Activated B cell treated with CpG ODN at 0.5 μM for 24 hours (primary cell): ENCODE data around the gene IZUMO4. TPM values are rescaled to one million over a fixed set of nuclear protein-coding genes. Genes with fewer than 3 reads are reported as not detected.

ENCODE experiments used
- ATAC-seq: fragments of 200-7000 bp; cut with Tn5 transposase; one replicate; pipeline ENCODE4 v1.10.0; 2021; ENCODE audit warnings: low read depth, mild to moderate bottlenecking, moderate library complexity
- CTCF ChIA-PET: fragments of 350-600 bp; sonication (Branson Sonifier 250); formaldehyde crosslinking; loops from one replicate; lab custom pipeline; 2021; ENCODE audit warnings: antibody characterized with exemption; lab: Charles Lee
- POLR2A ChIA-PET: fragments of 350-600 bp; sonication (Branson Sonifier 250); formaldehyde crosslinking; loops from one replicate; lab custom pipeline; 2021; ENCODE audit warnings: antibody characterized with exemption; lab: Charles Lee
- DNase-seq: peaks from one replicate; pipeline ENCODE4 v3.0.0; 2022
- H3K27ac Mint-ChIP-seq: one replicate; pipeline ENCODE4 v1.8.0; 2020; ENCODE audit warnings: mixed read lengths
- H3K27me3 Mint-ChIP-seq: one replicate; pipeline ENCODE4 v1.8.0; 2021; ENCODE audit warnings: mixed read lengths
- H3K36me3 Mint-ChIP-seq: one replicate; pipeline ENCODE4 v1.8.0; 2021; ENCODE audit warnings: low read depth, mixed read lengths
- H3K4me1 Mint-ChIP-seq: one replicate; pipeline ENCODE4 v1.8.0; 2021; ENCODE audit warnings: mixed read lengths
- H3K4me3 Mint-ChIP-seq: one replicate; pipeline ENCODE4 v1.8.0; 2020; ENCODE audit warnings: mild to moderate bottlenecking, mixed read lengths
- H3K9me3 Mint-ChIP-seq: one replicate; pipeline ENCODE4 v1.8.0; 2020; ENCODE audit warnings: mixed read lengths
- intact Hi-C: fragments of 100-400 bp; cut with micrococcal nuclease; formaldehyde crosslinking; loops from one replicate; pipeline ENCODE4 v1.15.1; 2024
- total RNA-seq: library from RNA; stranded (reverse); gene quantifications from 2 replicates; pipeline ENCODE4 v1.2.3, GENCODE V29; 2022
- TF ChIP-seq, protein P1 (sequence below): fragments of 200-600 bp; IDR thresholded peaks from one replicate; pipeline ENCODE4 v1.8.0; 2022; ENCODE audit warnings: antibody characterized with exemption, mild to moderate bottlenecking

IZUMO4 gene
- total RNA-seq, 1 donor from 2014 or later, result 78.6 TPM

DNA sequence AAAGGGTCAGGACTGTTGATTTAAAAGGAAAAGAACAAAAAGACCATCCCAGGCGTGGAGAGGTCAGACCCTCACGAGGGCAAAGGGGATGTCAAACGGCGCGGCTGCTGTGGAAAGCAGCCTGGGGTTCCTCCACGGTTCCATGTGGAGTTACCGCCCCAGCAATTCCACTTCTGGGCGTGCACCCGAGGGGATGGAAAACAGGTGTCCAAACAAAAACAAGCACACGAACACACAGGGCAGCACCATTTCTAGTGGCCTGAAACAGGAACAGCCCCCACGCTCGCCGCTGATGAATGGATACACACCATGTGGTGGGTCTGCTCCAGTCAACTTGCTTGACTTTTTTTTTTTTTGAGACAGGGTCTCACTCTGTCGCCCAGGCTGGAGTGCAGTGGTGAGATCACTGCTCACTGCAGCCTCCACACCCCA is 43.4 kb downstream of the IZUMO4 start:
- Mint-ChIP-seq H3K9me3 (no peaks in the 10 kb centered on the region), H3K27ac (no peak overlapping the region), H3K4me1 (peaks cover 20% of the 10 kb centered on the region), H3K4me3 (no peak overlapping the region), H3K27me3 (no peaks in the 10 kb centered on the region), H3K36me3 (peaks cover 52% of the 10 kb centered on the region)
- TF ChIP-seq, protein P1, sequence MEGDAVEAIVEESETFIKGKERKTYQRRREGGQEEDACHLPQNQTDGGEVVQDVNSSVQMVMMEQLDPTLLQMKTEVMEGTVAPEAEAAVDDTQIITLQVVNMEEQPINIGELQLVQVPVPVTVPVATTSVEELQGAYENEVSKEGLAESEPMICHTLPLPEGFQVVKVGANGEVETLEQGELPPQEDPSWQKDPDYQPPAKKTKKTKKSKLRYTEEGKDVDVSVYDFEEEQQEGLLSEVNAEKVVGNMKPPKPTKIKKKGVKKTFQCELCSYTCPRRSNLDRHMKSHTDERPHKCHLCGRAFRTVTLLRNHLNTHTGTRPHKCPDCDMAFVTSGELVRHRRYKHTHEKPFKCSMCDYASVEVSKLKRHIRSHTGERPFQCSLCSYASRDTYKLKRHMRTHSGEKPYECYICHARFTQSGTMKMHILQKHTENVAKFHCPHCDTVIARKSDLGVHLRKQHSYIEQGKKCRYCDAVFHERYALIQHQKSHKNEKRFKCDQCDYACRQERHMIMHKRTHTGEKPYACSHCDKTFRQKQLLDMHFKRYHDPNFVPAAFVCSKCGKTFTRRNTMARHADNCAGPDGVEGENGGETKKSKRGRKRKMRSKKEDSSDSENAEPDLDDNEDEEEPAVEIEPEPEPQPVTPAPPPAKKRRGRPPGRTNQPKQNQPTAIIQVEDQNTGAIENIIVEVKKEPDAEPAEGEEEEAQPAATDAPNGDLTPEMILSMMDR, result no peak
- no peak for DNase-seq
- intact Hi-C loops, result no loop called here
- no peak for ATAC-seq
- ChIA-PET CTCF (no interaction called here), POLR2A (interaction anchor here (0.6 kb wide), 1 partner anchor 63 kb away, joined by 5 read pairs; no protein-coding TSS in a partner anchor)

DNA sequence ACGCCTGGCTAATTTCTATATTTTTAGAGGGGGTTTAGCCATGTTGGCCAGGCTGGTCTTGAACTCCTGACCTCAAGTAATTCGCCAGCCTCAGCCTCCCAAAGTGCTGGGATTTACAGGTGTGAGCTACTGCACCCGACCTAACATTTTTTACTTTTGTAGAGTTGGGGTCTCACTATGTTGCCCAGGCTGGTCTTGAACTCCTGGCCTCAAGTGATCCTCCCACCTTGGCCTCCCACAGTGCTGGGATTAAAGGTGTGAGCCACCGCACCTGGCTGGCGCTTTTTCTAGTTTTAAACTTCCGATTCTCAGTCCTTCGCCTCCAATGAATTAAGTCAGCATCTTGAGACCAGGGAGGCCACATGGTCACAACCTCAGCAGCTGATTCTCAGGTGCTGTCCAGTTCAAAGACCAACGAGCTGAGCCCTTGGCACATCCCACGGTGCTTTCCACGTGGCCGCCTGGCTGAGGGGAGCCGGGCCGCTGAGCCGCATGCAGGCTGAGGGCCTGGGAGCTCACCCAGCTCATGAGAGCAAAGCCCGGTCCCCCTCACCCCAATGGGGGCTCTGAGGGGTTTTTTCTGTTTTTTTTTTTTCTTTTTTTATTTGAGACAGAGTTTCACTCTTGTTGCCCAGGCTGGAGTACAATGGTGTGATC is 45.6 kb downstream of the IZUMO4 start:
- Mint-ChIP-seq H3K27me3 (no peaks in the 10 kb centered on the region), H3K4me1 (peaks cover 25% of the 10 kb centered on the region), H3K4me3 (no peak overlapping the region), H3K9me3 (no peaks in the 10 kb centered on the region), H3K27ac (no peak overlapping the region), H3K36me3 (peaks cover 39% of the 10 kb centered on the region)
- TF ChIP-seq, protein P1, result no peak
- POLR2A ChIA-PET, result interaction anchor here (0.7 kb wide), 1 partner anchor 375 kb away, joined by 7 read pairs; no protein-coding TSS in a partner anchor
- ATAC-seq, result no peak
- intact Hi-C loops, result no loop called here
- CTCF ChIA-PET, result no interaction called here
- no peak for DNase-seq

DNA sequence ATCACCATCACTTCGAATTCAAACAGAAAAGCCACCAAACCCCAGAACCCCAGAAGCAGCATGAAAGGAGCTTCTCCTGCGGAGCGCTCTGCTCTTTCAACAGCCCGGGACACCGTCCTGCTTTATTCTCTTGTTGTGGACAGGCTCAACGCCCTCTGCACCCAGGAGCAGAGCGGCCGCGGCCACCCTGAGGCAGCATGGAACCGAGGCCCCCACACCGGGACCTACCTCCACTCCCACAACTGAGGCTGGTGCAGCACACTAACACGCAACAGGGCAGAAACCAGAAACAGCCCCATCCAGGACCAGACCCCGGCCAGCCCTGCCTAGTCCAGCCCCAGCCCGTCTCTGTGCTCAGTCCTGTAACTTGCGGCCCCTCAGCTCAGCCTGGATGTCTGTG is 47.5 kb downstream of the IZUMO4 start:
- POLR2A ChIA-PET, result no interaction called here
- H3K4me3 Mint-ChIP-seq, result no peak overlapping the region
- peaks cover 38% of the 10 kb centered on the region for H3K4me1 Mint-ChIP-seq
- no peaks in the 10 kb centered on the region for H3K9me3 Mint-ChIP-seq
- no peak for ATAC-seq
- H3K27me3 Mint-ChIP-seq, result no peaks in the 10 kb centered on the region
- TF ChIP-seq, protein P1, result no peak
- intact Hi-C loops, result no loop called here
- CTCF ChIA-PET, result no interaction called here
- H3K36me3 Mint-ChIP-seq, result peaks cover 24% of the 10 kb centered on the region
- H3K27ac Mint-ChIP-seq, result no peak overlapping the region
- no peak for DNase-seq

DNA sequence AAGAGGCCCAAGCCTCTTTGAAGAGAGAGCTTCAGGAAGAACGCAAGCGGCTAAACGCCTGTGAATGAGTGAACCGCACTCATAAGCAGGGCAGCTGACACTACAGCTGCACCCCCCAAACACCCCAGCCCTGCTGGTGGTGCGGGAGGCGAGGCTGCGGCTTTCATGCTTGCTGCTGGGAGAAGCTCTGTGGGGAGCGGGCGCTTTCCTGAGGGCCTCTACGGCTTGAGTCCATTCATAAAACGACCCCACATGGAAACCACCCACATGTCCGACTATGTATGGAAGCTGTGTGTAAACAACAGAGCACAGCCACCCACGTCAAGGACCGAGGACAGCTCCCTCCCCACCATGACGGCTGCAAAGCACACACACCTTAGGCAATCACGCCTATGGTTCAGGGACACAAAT is 49.1 kb downstream of the IZUMO4 start:
- TF ChIP-seq, protein P1, result no peak
- intact Hi-C loops, result no loop called here
- ATAC-seq, result no peak
- Mint-ChIP-seq H3K4me3 (no peak overlapping the region), H3K9me3 (no peaks in the 10 kb centered on the region), H3K27ac (no peak overlapping the region), H3K36me3 (peaks cover 17% of the 10 kb centered on the region), H3K4me1 (peaks cover 50% of the 10 kb centered on the region), H3K27me3 (no peaks in the 10 kb centered on the region)
- ChIA-PET CTCF (no interaction called here), POLR2A (interaction anchor here (0.6 to 0.7 kb wide), 2 partner anchors 62 to 294 kb away, joined by 3 to 13 read pairs; no protein-coding TSS in a partner anchor)
- no peak for DNase-seq

DNA sequence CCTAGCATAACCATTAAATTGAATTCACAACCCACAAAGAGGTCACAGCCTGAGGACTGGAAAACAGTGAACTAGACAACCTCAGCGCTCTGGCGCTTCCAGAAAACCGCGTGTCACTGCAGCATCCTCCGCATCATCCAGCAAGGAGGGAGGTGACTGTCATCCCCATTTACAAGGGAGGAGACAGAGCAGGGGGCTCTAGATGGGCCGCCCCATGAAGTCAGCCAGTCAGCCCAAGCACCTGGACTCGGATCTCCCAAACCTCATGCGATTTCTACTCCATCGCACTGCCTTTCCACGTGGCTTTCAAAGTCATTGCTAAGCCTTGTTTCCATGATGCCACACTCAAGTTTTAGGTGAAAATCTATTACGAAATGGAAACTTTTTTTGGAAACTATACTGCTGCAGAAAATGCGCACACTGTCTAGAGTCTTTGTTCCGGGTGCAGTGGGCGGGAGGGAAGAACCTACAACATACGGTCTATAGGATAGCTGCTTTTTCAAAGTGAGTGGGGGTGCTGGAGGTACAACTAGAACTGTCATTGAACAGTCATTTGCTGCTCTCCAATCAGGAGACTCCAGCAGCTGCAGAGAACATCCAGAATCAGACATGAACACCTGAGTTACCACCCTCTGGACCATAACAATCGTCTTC is 51.9 kb downstream of the IZUMO4 start:
- peak overlapping the region; percentile 83 for H3K4me3 Mint-ChIP-seq
- H3K36me3 Mint-ChIP-seq, result peaks cover 14% of the 10 kb centered on the region
- H3K4me1 Mint-ChIP-seq, result peaks cover 51% of the 10 kb centered on the region
- ChIA-PET CTCF (interaction anchor here (0.7 kb wide), 1 partner anchor 98 kb away, joined by 3 read pairs; no protein-coding TSS in a partner anchor), POLR2A (interaction anchor here (0.7 kb wide), 2 partner anchors 117 to 207 kb away, joined by 3 to 11 read pairs; no protein-coding TSS in a partner anchor)
- no peak for ATAC-seq
- no peaks in the 10 kb centered on the region for H3K9me3 Mint-ChIP-seq
- no peaks in the 10 kb centered on the region for H3K27me3 Mint-ChIP-seq
- TF ChIP-seq, protein P1, result no peak
- intact Hi-C loops, result no loop called here
- H3K27ac Mint-ChIP-seq, result peak overlapping the region; percentile 16
- no peak for DNase-seq
